ENCODE data around the gene RMI1.

The RMI1 gene

GRCh38 chr9:83934569-83935275 lies 45.9 kb upstream of the RMI1 start:
- peaks cover 20% of the 10 kb centered on the region for H3K36me3 ChIP-seq (ENCODE audit: low read depth)
- H3K27me3 ChIP-seq (ENCODE audit: insufficient read depth, poor library complexity, severe bottlenecking) = no peaks in the 10 kb centered on the region
- peaks cover 40% of the 10 kb centered on the region for H3K4me1 ChIP-seq (ENCODE audit: insufficient read depth, poor library complexity, severe bottlenecking)
- peak overlapping the region; percentile 88 for H3K27ac ChIP-seq (ENCODE audit: poor library complexity, severe bottlenecking)
- H3K9me3 ChIP-seq (ENCODE audit: severe bottlenecking) = no peaks in the 10 kb centered on the region
- TF ChIP-seq, protein P1, sequence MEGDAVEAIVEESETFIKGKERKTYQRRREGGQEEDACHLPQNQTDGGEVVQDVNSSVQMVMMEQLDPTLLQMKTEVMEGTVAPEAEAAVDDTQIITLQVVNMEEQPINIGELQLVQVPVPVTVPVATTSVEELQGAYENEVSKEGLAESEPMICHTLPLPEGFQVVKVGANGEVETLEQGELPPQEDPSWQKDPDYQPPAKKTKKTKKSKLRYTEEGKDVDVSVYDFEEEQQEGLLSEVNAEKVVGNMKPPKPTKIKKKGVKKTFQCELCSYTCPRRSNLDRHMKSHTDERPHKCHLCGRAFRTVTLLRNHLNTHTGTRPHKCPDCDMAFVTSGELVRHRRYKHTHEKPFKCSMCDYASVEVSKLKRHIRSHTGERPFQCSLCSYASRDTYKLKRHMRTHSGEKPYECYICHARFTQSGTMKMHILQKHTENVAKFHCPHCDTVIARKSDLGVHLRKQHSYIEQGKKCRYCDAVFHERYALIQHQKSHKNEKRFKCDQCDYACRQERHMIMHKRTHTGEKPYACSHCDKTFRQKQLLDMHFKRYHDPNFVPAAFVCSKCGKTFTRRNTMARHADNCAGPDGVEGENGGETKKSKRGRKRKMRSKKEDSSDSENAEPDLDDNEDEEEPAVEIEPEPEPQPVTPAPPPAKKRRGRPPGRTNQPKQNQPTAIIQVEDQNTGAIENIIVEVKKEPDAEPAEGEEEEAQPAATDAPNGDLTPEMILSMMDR (IDR thresholded peaks at IDR 0.05; ENCODE audit: poor library complexity, severe bottlenecking) = no peak
- H3K4me3 ChIP-seq (ENCODE audit: severe bottlenecking) = no peak overlapping the region
- DNase-seq (ENCODE audit: low spot score) (no peak), ATAC-seq (ENCODE audit: low read depth) (peak; percentile 77)

- Histone ChIP-seq H3K27me3 (ENCODE audit: insufficient read depth, poor library complexity, severe bottlenecking) (no peaks in the 10 kb centered on the region), H3K4me3 (ENCODE audit: severe bottlenecking) (no peak overlapping the region), H3K9me3 (ENCODE audit: severe bottlenecking) (no peaks in the 10 kb centered on the region), H3K27ac (ENCODE audit: poor library complexity, severe bottlenecking) (peak overlapping the region; percentile 88), H3K36me3 (ENCODE audit: low read depth) (peaks cover 26% of the 10 kb centered on the region), H3K4me1 (ENCODE audit: insufficient read depth, poor library complexity, severe bottlenecking) (peaks cover 40% of the 10 kb centered on the region)
- TF ChIP-seq, protein P1 (IDR thresholded peaks at IDR 0.05; ENCODE audit: poor library complexity, severe bottlenecking) = no peak
- peak; percentile 34 for ATAC-seq (ENCODE audit: low read depth)
- DNase-seq (ENCODE audit: low spot score) = no peak
Measured at GRCh38 chr9:83935276-83935935, 45.2 kb upstream of the RMI1 start.

GRCh38 chr9:83936523-83936922 lies 44.1 kb upstream of the RMI1 start:
- Histone ChIP-seq H3K27ac (ENCODE audit: poor library complexity, severe bottlenecking) (peak overlapping the region; percentile 88), H3K27me3 (ENCODE audit: insufficient read depth, poor library complexity, severe bottlenecking) (no peaks in the 10 kb centered on the region), H3K36me3 (ENCODE audit: low read depth) (peaks cover 30% of the 10 kb centered on the region), H3K4me1 (ENCODE audit: insufficient read depth, poor library complexity, severe bottlenecking) (peaks cover 36% of the 10 kb centered on the region), H3K9me3 (ENCODE audit: severe bottlenecking) (no peaks in the 10 kb centered on the region), H3K4me3 (ENCODE audit: severe bottlenecking) (no peak overlapping the region)
- ATAC-seq (ENCODE audit: low read depth) = no peak
- no peak for DNase-seq (ENCODE audit: low spot score)
- TF ChIP-seq, protein P1 (IDR thresholded peaks at IDR 0.05; ENCODE audit: poor library complexity, severe bottlenecking) = no peak

- Histone ChIP-seq H3K36me3 (ENCODE audit: low read depth) (peaks cover 44% of the 10 kb centered on the region), H3K27ac (ENCODE audit: poor library complexity, severe bottlenecking) (no peak overlapping the region), H3K27me3 (ENCODE audit: insufficient read depth, poor library complexity, severe bottlenecking) (no peaks in the 10 kb centered on the region), H3K9me3 (ENCODE audit: severe bottlenecking) (no peaks in the 10 kb centered on the region), H3K4me3 (ENCODE audit: severe bottlenecking) (no peak overlapping the region), H3K4me1 (ENCODE audit: insufficient read depth, poor library complexity, severe bottlenecking) (peaks cover 29% of the 10 kb centered on the region)
- TF ChIP-seq, protein P1 (IDR thresholded peaks at IDR 0.05; ENCODE audit: poor library complexity, severe bottlenecking) = peak; percentile 84
- DNase-seq (ENCODE audit: low spot score) (no peak), ATAC-seq (ENCODE audit: low read depth) (peak; percentile 38; the same call in 2 of the 3 replicates)
Measured at GRCh38 chr9:83937861-83938455, 42.6 kb upstream of the RMI1 start.

All from RWPE2 (cell line).